Aorta (tissue), 5 donors: ENCODE results near the gene HOXB3. TPM values are rescaled to one million over a fixed set of nuclear protein-coding genes. Genes with fewer than 3 reads are reported as not detected.

Experiments
- ATAC-seq: fragments of 200-7000 bp; cut with Tn5 transposase; one replicate; pipeline ENCODE4 v1.9.1; 2022; ENCODE audit warnings: moderate library complexity; ENCODE audit not compliant: low FRiP score
- DNase-seq, 2 donors: peaks; one replicate each; pipeline ENCODE4 v3.0.0-alpha.2; 2020
- H3K27ac ChIP-seq, 2 donors: one replicate each; pipeline ENCODE4 v1.5.1; 2013; ENCODE audit warnings: low read length in 2 of 2, mild to moderate bottlenecking in 2 of 2, moderate library complexity in 2 of 2, control low read depth in 1 of 2, inconsistent platforms in 1 of 2, low read depth in 1 of 2
- H3K27me3 ChIP-seq, 2 donors: one replicate each; pipeline ENCODE4 v1.6.1; 2013; ENCODE audit warnings: control low read depth in 1 of 2, low read length in 1 of 2, mild to moderate bottlenecking in 1 of 2, moderate library complexity in 1 of 2; ENCODE audit not compliant: insufficient read depth in 2 of 2, control insufficient read depth in 1 of 2
- H3K36me3 ChIP-seq, 2 donors: one replicate each; pipeline ENCODE4 v1.6.1; 2013; ENCODE audit warnings: control low read depth in 1 of 2, low read length in 1 of 2, mild to moderate bottlenecking in 1 of 2; ENCODE audit not compliant: insufficient read depth in 2 of 2, control insufficient read depth in 1 of 2
- H3K4me1 ChIP-seq, 2 donors: one replicate each; pipeline ENCODE4 v1.6.1; 2013; ENCODE audit warnings: low read length in 2 of 2, control low read depth in 1 of 2, mild to moderate bottlenecking in 1 of 2, moderate library complexity in 1 of 2; ENCODE audit not compliant: insufficient read depth in 2 of 2, control insufficient read depth in 1 of 2
- H3K4me3 ChIP-seq, 2 donors: one replicate each; pipeline ENCODE4 v1.5.1; 2013; ENCODE audit warnings: low read length in 2 of 2, control low read depth in 1 of 2, mild to moderate bottlenecking in 1 of 2
- H3K9me3 ChIP-seq: one replicate; pipeline ENCODE4 v1.6.1; 2013; ENCODE audit warnings: mild to moderate bottlenecking, low read length; ENCODE audit not compliant: control insufficient read depth
- WGBS, 2 donors: extraction: QIAGEN DNeasy Blood & Tissue Kit; methylation state at CpG; one replicate each; pipeline ENCODE4 v1.1.7; 2013; 5-methylcytosine and 5-hydroxymethylcytosine counted together
- intact Hi-C, 2 donors: fragments of 100-400 bp; cut with DNase I; formaldehyde crosslinking; loops; one replicate each; pipeline versions ENCODE4 v1.14.2 to v1.15.0; 2022
- polyA plus RNA-seq, 2 donors: library from polyadenylated mRNA; stranded (reverse); fragments of 200-250 nt; gene quantifications; one replicate each; pipeline ENCODE4 v1.2.3, GENCODE V29; 2013
- total RNA-seq, 2 donors: library from RNA; stranded (reverse); fragmentation: NEBNext Ultra II Directional; extraction: Animal tissue kit (Norgen Biotek cat#: 25700); gene quantifications; one replicate each; pipeline ENCODE4 v1.2.1, GENCODE V29; 2021
- donor health status: healthy with polysubstance abuse.
- donor health status: Bipolar disorder and iron deficiency.
- donor health status: DM: no; HTN: no; CAD: no.
- donor health status: DM: no; HTN: no; CAD: no.
- donor health status: DM: yes; HTN: yes; CAD: no.

The HOXB3 gene
- total and polyA plus RNA-seq, 4 donors, result 2.4 to 62.9 (median 25.3) TPM

- ATAC-seq (peak; percentile 16), DNase-seq (peak in 1 of 2 donors; percentile 83)
- Histone ChIP-seq H3K9me3 (no peaks in the 10 kb centered on the region), H3K27me3 (no peaks in the 10 kb centered on the region), H3K36me3 (no peaks in the 10 kb centered on the region), H3K4me3 (peak overlapping the region; percentile 71 to 94), H3K27ac (peak overlapping the region; percentile 80 to 95), H3K4me1 (peaks cover 0 to 4% of the 10 kb centered on the region in 2 donors)
- WGBS, 2 donors, result 1% methylated on average over 20 of the region's 20 CpGs
- intact Hi-C loops, result loop anchor here in 1 of 2 donors (1.0 to 5.0 kb wide), 3 partner anchors 33 to 52 kb away; no protein-coding TSS in a partner anchor
Measured at GRCh38 chr17:48543854-48544348, 46.1 kb downstream of the HOXB3 start.

DNA sequence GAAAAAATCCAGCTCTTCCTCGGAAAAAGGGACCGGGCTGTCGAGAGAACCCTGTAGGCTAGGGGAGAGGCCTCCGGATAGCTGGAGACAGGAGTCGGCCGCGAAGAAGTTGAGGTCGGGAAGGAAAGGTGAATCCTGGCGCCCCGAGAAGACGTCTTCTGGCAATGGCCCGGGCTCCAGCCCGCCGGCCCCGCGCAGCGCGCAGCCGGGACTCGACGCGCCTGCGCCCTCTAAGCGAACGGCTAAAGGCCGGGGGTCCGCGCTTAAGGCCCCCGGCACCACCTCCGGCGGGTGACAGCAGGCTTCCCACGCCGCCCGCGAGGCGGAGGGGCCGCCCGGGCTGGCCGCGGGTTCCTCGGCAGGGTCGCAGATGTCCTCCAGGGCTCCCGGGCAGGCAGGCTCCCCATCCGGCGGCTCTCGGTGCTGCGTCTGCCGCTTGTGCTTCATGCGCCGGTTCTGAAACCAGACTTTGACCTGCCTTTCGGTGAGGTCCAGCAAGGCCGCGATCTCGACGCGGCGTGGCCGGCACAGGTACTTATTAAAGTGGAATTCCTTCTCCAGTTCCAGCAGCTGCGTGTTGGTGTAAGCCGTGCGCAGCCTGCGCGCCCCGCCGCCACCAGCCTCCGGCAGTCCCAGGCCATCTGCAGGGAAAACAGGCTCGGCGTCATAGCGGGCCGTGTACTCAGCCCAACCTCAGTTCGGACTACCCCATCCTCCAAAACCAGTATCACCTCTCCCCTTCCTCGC lies 46.8 kb downstream of the HOXB3 start:
- H3K27ac ChIP-seq, result peak overlapping the region; percentile 80 to 82
- H3K36me3 ChIP-seq, result no peaks in the 10 kb centered on the region
- WGBS, 2 donors, result 0 to 1% methylated on average over 70 to 72 of the region's 72 CpGs
- intact Hi-C loops, result loop anchor here in 1 of 2 donors (1.0 to 5.0 kb wide), 3 partner anchors 34 to 51 kb away; no protein-coding TSS in a partner anchor
- ATAC-seq (peak; percentile 40), DNase-seq (peak in 1 of 2 donors; percentile 85)
- no peaks in the 10 kb centered on the region for H3K9me3 ChIP-seq
- H3K4me1 ChIP-seq, result peaks cover 0 to 4% of the 10 kb centered on the region in 2 donors
- H3K4me3 ChIP-seq, result peak overlapping the region; percentile 71 to 94
- no peaks in the 10 kb centered on the region for H3K27me3 ChIP-seq

- ATAC-seq (no peak), DNase-seq (no peak)
- 0 to 5% methylated on average over 12 of the region's 12 CpGs for WGBS, 2 donors
- Histone ChIP-seq H3K9me3 (no peaks in the 10 kb centered on the region), H3K4me3 (peak overlapping the region; percentile 71 to 94), H3K4me1 (peaks cover 0 to 4% of the 10 kb centered on the region in 2 donors), H3K27me3 (no peaks in the 10 kb centered on the region), H3K27ac (peak overlapping the region; percentile 80 to 82), H3K36me3 (no peaks in the 10 kb centered on the region)
- intact Hi-C loops, result loop anchor here in 1 of 2 donors (1.0 to 5.0 kb wide), 3 partner anchors 35 to 50 kb away; no protein-coding TSS in a partner anchor
Measured at GRCh38 chr17:48542698-48543106, 47.3 kb downstream of the HOXB3 start.

GRCh38 chr17:48542114-48542656 lies 47.9 kb downstream of the HOXB3 start:
- Histone ChIP-seq H3K36me3 (no peaks in the 10 kb centered on the region), H3K9me3 (no peaks in the 10 kb centered on the region), H3K4me3 (peak overlapping the region; percentile 71 to 94), H3K27ac (peak overlapping the region; percentile 37 to 85), H3K4me1 (peaks cover 0 to 4% of the 10 kb centered on the region in 2 donors), H3K27me3 (no peaks in the 10 kb centered on the region)
- intact Hi-C loops, result loop anchor here in 1 of 2 donors (5.0 kb wide), 2 partner anchors 35 to 50 kb away; no protein-coding TSS in a partner anchor
- DNase-seq (peak in 1 of 2 donors; percentile 80), ATAC-seq (no peak)
- WGBS, 2 donors, result 3 to 19% methylated on average over 27 of the region's 27 CpGs

- 6 to 7% methylated on average over 24 to 36 of the region's 36 CpGs for WGBS, 2 donors
- no peaks in the 10 kb centered on the region for H3K36me3 ChIP-seq
- H3K27ac ChIP-seq, result peak overlapping the region; percentile 70 to 85
- H3K4me1 ChIP-seq, result peaks cover 0 to 4% of the 10 kb centered on the region in 2 donors
- ATAC-seq, result peak; percentile 80
- no peaks in the 10 kb centered on the region for H3K9me3 ChIP-seq
- peak; percentile 81 to 88 for DNase-seq
- peak overlapping the region; percentile 71 to 94 for H3K4me3 ChIP-seq
- H3K27me3 ChIP-seq, result no peaks in the 10 kb centered on the region
- intact Hi-C loops, result loop anchor here in 1 of 2 donors (5.0 kb wide), 2 partner anchors 34 to 49 kb away; no protein-coding TSS in a partner anchor
Measured at GRCh38 chr17:48541577-48542113, 48.4 kb downstream of the HOXB3 start.

DNA sequence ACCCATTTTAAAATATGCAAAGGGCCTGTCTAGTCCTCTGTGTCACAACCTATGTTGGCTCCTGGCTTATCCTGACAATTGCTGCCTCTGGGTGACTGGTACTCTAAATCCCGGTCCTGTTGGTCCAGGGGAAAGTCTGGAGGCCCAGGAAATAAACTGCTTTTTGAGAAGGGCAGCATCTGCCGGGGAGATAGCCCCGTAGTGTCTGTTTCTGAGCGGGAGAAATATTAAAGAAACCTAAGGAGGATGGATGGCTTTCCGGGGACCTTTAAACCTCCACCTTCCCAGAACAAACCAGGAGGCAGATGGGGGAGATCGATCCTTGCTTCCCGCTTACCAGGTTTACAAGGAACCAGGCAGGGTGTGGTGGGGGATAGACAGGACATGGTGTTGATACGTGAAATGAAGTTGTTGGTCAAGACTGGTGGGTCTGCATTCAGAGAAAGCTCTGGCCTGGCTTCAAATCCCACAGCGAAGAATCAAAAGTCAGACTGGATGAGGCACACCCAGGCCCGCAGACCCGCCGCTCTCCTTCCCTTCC lies 48.9 kb downstream of the HOXB3 start:
- H3K4me3 ChIP-seq, result peak overlapping the region; percentile 22 to 71
- intact Hi-C loops, result loop anchor here in 1 of 2 donors (5.0 kb wide), 2 partner anchors 34 to 49 kb away; no protein-coding TSS in a partner anchor

GRCh38 chr17:48540213-48540612 lies 49.8 kb downstream of the HOXB3 start:
- H3K27ac ChIP-seq, result no peak overlapping the region
- no peaks in the 10 kb centered on the region for H3K27me3 ChIP-seq
- no peak for ATAC-seq
- intact Hi-C loops, result loop anchor here in 1 of 2 donors (5.0 kb wide), 2 partner anchors 33 to 48 kb away; no protein-coding TSS in a partner anchor
- no peak overlapping the region for H3K4me3 ChIP-seq
- no peaks in the 10 kb centered on the region for H3K36me3 ChIP-seq
- DNase-seq, result no peak
- WGBS, 2 donors, result 96 to 97% methylated on average over 1 of the region's 1 CpG
- no peaks in the 10 kb centered on the region for H3K9me3 ChIP-seq
- H3K4me1 ChIP-seq, result peaks cover 0 to 2% of the 10 kb centered on the region in 2 donors

More for the DNA sequence above, 48.9 kb downstream of the HOXB3 start:
- H3K36me3 ChIP-seq, result no peaks in the 10 kb centered on the region
- 69 to 70% methylated on average over 12 of the region's 12 CpGs for WGBS, 2 donors
- DNase-seq, result no peak
- H3K4me1 ChIP-seq, result peaks cover 0 to 4% of the 10 kb centered on the region in 2 donors
- no peak for ATAC-seq
- H3K27ac ChIP-seq, result peak overlapping the region; percentile 70 to 85
- no peaks in the 10 kb centered on the region for H3K27me3 ChIP-seq
- H3K9me3 ChIP-seq, result no peaks in the 10 kb centered on the region

GRCh38 chr17:48539177-48539576 lies 50.9 kb downstream of the HOXB3 start:
- WGBS, 2 donors, result 90 to 92% methylated on average over 4 of the region's 4 CpGs
- no peak for ATAC-seq
- no peaks in the 10 kb centered on the region for H3K27me3 ChIP-seq
- intact Hi-C loops, result no loop called here
- H3K27ac ChIP-seq, result no peak overlapping the region
- H3K4me1 ChIP-seq, result no peaks in the 10 kb centered on the region
- H3K4me3 ChIP-seq, result no peak overlapping the region
- H3K36me3 ChIP-seq, result no peaks in the 10 kb centered on the region
- no peak for DNase-seq
- H3K9me3 ChIP-seq, result no peaks in the 10 kb centered on the region
